ENCODE measurements around the gene PCGF3.

The PCGF3 gene

GRCh38 chr4:795726-796119 is 90.1 kb downstream of the PCGF3 start:
- ChIA-PET POLR2A (no interaction called here), CTCF (no interaction called here)
- no peaks in the 10 kb centered on the region for H3K9me3 ChIP-seq (ENCODE audit: control insufficient read depth, insufficient read depth, low read depth, low read length)
- no peak for TF ChIP-seq ZNF266 (tag by site-specific recombination; IDR thresholded peaks at IDR 0.05; ENCODE audit: low read depth)
- TF ChIP-seq ZNF341 (tag by site-specific recombination; IDR thresholded peaks at IDR 0.05; ENCODE audit: low read depth): no peak
- no peak for TF ChIP-seq ZNF544 (tag by site-specific recombination; IDR thresholded peaks at IDR 0.05)
- TF ChIP-seq FEZF1 (tag by site-specific recombination; IDR thresholded peaks at IDR 0.05): no peak
- TF ChIP-seq, protein P1, sequence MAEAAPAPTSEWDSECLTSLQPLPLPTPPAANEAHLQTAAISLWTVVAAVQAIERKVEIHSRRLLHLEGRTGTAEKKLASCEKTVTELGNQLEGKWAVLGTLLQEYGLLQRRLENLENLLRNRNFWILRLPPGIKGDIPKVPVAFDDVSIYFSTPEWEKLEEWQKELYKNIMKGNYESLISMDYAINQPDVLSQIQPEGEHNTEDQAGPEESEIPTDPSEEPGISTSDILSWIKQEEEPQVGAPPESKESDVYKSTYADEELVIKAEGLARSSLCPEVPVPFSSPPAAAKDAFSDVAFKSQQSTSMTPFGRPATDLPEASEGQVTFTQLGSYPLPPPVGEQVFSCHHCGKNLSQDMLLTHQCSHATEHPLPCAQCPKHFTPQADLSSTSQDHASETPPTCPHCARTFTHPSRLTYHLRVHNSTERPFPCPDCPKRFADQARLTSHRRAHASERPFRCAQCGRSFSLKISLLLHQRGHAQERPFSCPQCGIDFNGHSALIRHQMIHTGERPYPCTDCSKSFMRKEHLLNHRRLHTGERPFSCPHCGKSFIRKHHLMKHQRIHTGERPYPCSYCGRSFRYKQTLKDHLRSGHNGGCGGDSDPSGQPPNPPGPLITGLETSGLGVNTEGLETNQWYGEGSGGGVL (tag by site-specific recombination; IDR thresholded peaks at IDR 0.05): no peak
- peak; percentile 86 for TF ChIP-seq KLF1 (tag by site-specific recombination; IDR thresholded peaks at IDR 0.05)
- H3K27ac ChIP-seq (ENCODE audit: extremely low read depth, low read depth, low read length): no peak overlapping the region
- H3K36me3 ChIP-seq (ENCODE audit: control insufficient read depth in 2 of 2, insufficient read depth in 1 of 2, low read length in 2 of 2): no peaks in the 10 kb centered on the region
- H3K4me1 ChIP-seq (ENCODE audit: control insufficient read depth, insufficient read depth, low read length): no peaks in the 10 kb centered on the region
- H3K4me3 ChIP-seq (ENCODE audit: low read depth, low read length): no peak overlapping the region

DNA sequence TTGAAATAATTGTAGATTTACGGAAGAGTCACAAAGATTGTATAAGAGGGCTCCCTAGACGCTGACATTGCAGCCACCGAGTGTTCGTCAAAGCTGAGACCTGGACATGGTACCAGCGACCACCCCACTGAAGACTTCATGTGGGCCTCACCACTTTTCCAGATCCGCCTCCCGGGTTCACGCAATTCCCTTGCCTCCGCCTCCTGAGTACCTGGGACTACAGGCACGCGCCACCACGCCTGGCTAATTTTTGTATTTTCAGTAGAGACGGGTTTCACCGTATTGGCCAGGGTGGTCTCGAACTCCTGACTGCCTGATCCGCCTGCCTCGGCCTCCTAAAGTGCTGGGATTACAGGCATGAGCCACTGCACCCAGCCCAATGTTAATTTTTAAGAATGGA is 90.6 kb downstream of the PCGF3 start:
- Histone ChIP-seq H3K4me1 (ENCODE audit: control insufficient read depth, insufficient read depth, low read length) (no peaks in the 10 kb centered on the region), H3K4me3 (ENCODE audit: low read depth, low read length) (no peak overlapping the region), H3K27ac (ENCODE audit: extremely low read depth, low read depth, low read length) (no peak overlapping the region), H3K9me3 (ENCODE audit: control insufficient read depth, insufficient read depth, low read depth, low read length) (no peaks in the 10 kb centered on the region), H3K36me3 (ENCODE audit: control insufficient read depth in 2 of 2, insufficient read depth in 1 of 2, low read length in 2 of 2) (no peaks in the 10 kb centered on the region)
- TF ChIP-seq ZNF558 (tag by site-specific recombination; IDR thresholded peaks at IDR 0.05) (no peak), ZNF239 (tag by site-specific recombination; IDR thresholded peaks at IDR 0.05) (no peak), ZBTB8A (tag by site-specific recombination; IDR thresholded peaks at IDR 0.05) (no peak), ZSCAN30 (tag by site-specific recombination; IDR thresholded peaks at IDR 0.05) (no peak), ZNF837 (tag by site-specific recombination; IDR thresholded peaks at IDR 0.05) (no peak), ZBTB21 (tag by site-specific recombination; IDR thresholded peaks at IDR 0.05) (no peak), ZNF488 (tag by site-specific recombination; IDR thresholded peaks at IDR 0.05) (no peak), ZNF248 (tag by site-specific recombination; IDR thresholded peaks at IDR 0.05) (no peak), ZNF391 (tag by site-specific recombination; IDR thresholded peaks at IDR 0.05; ENCODE audit: borderline replicate concordance, low read depth) (no peak), ZNF747 (tag by site-specific recombination; IDR thresholded peaks at IDR 0.05) (no peak), KLF7 (tag by site-specific recombination; IDR thresholded peaks at IDR 0.05; ENCODE audit: borderline replicate concordance) (no peak), ZNF843 (tag by site-specific recombination; IDR thresholded peaks at IDR 0.05) (no peak)
- TF ChIP-seq, protein P2, sequence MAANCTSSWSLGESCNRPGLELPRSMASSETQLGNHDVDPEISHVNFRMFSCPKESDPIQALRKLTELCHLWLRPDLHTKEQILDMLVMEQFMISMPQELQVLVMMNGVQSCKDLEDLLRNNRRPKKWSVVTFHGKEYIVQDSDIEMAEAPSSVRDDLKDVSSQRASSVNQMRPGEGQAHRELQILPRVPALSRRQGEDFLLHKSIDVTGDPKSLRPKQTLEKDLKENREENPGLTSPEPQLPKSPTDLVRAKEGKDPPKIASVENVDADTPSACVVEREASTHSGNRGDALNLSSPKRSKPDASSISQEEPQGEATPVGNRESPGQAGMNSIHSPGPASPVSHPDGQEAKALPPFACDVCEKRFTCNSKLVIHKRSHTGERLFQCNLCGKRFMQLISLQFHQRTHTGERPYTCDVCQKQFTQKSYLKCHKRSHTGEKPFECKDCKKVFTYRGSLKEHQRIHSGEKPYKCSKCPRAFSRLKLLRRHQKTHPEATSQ (tag by site-specific recombination; IDR thresholded peaks at IDR 0.05): no peak
- TF ChIP-seq, protein P3, sequence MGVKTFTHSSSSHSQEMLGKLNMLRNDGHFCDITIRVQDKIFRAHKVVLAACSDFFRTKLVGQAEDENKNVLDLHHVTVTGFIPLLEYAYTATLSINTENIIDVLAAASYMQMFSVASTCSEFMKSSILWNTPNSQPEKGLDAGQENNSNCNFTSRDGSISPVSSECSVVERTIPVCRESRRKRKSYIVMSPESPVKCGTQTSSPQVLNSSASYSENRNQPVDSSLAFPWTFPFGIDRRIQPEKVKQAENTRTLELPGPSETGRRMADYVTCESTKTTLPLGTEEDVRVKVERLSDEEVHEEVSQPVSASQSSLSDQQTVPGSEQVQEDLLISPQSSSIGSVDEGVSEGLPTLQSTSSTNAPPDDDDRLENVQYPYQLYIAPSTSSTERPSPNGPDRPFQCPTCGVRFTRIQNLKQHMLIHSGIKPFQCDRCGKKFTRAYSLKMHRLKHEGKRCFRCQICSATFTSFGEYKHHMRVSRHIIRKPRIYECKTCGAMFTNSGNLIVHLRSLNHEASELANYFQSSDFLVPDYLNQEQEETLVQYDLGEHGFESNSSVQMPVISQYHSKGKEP (tag by site-specific recombination; IDR thresholded peaks at IDR 0.05): no peak
- ChIA-PET POLR2A (no interaction called here), CTCF (no interaction called here)
